ENCODE measurements around the gene TXN.
"Not testable (repeated sequence)": the region's sequence is repeated elsewhere in the genome, so short reads cannot be mapped to it uniquely, and the experiment has no call there.

TXN gene

DNA sequence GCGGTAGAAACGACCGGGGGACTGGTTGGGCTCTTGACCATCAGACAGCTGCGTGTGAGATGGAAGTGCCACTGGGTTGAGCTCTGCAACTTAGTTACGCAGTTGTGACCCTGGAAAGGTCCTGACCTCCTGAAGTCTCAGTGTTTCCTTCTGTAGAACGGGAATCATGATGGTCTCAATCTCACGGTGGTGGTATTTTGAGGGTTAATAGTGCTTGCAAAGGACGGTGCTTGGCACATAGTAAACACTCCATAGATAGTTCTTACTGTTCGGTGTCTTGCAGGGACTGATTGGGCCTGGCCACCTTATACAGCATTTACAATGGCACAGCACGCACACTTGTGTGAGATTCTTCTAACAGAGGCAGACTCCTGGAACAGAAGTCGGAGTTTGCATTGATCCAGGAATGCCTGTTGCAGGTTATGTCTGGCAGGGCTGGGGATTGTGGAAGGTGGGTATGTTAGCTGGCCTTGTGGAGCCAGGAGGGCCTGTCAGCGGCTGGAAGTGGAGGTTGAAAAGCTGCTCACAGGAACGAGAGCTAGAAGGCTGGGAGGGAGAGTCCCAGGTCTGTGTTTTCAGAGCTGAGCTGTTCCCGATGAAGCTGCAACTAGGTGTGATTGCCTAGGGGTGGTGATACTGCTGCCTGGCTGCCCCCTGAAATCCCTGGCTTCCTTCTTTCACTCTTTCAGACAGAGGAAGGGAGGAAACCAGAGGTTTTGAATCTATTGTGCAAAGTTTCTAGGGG is 962 bp upstream of the TXN start:
- no peak for DNase-seq

DNA sequence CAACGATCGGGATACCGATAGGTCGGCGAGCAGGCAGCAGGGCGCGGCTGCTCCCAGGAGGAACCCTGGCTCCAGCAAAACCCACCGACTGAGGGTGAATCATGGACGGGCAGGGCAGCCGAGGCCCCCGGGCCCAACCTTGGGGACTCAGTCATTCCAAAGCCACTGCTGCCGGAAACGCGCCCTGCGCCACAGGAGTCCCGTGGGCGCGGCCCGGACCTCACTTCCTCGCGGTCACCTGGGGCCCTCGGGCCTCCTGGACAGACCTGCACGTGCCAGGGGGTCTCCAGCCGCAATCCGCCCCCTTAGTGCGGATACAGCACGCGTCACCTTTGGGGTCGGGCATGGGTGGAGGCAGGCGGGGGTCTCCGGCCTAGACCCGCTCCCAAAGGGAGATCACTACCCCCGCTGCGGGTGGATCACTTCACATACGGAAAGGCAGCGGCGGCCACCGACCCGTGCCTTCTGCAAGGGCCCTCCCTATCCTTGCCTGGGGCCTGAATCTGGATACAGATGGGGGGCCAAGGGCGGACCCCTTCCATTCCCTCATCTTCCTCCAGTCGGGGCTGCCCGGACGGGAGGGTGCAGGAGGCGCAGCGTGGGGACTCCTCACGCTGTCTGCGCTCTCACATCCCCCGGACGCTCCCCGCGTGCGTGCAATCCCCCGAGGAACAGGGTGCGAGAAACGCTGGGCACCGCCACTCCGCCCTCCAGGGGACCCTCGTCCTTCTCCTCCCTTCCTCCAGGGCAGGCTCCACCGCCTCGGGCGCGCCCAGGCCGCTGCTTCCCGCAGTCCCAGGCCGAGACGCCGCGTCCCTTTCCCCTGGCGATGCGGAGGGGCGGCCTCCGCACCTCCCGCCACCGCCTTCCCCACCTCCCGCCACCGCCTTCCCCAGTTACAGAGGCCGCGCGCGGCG is 586 bp downstream of the TXN start:
- peak; percentile 43 for DNase-seq

DNA sequence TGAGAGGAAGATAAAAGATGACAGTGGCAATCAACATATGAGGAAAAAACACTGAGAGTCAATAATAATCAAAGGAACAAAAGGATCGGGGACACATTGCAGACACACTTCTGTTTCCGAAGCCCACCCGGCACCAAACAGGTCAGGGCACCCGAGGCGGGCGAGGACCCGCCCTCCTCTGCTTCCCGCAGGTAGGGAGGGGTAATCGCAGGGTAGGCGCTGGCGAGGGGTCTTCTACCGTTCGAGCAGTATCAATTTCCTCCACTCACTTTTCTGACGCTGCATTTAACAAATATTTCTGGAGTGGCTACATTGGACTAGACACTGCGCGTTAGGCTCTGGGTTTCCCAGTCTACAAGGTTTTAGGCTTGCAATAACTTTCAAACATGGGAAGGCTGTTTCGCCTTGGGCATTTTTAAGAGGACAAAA is 1.3 kb downstream of the TXN start:
- no peak for DNase-seq

DNA sequence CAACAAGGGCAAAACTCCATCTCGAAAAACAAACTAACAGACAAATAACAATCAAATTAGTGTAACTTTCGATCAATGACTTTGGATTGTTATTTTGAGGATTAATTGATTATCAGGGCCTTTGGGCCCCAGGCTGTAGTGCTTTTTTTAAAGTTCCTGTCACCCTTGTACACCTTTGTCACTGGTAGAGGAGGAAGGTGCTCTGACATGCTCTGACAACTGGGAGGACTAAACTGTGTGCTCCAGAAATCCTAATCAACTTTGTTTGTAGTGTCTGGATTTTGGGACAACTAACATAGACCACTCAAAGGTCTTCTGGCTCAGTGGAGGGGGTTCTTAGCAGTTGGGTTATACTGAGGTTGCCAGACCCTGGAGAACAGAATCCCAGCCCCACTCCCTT is 1.8 kb downstream of the TXN start:
- DNase-seq, result no peak

DNA sequence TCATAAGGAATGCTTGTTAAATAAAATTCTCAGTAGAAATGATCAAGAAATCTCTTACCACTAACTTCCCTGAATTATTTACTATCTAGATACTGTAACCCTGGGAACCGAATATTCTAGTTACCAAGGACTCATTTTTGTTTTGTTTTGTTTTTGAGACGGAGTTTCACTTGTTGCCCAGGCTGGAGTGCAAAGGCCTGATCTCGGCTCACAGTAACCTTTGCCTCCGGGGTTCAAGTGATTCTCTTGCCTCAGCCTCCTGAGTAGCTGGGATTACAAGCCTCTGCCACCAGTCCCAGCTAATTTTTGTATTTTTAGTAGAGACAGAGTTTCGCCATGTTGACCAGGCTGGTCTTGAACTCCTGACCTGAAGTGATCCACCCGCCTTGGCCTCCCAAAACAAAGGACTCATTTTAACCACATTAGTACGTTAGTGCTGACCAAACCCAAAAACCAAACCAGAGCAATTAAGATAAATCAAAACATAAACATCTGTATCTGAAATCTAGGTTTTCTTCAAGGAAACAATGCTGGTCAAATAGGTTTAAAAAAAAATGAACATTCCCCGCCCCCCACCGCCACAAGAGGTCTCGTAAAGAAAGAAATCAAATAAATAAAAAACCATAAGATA is 3.7 kb downstream of the TXN start:
- DNase-seq, result no peak

DNA sequence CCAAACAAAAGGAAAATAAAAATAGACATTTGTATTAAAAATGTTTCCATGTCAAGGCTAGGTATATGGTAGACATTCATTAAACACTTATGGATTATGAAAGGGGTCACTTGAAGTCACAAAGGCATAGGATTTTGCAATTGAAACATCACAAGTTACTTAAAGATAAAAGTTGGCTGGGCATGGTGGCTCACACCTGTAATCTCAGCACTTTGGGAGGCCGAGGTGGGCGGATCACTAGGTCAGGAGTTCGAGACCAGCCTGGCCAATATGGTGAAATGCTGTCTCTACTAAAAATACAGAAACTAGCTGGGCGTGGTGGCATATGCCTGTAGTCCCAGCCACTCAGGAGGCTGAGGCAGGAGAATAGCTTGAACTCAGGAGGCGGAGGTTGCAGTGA is 4.5 kb downstream of the TXN start:
- DNase-seq, result not testable (repeated sequence)

DNA sequence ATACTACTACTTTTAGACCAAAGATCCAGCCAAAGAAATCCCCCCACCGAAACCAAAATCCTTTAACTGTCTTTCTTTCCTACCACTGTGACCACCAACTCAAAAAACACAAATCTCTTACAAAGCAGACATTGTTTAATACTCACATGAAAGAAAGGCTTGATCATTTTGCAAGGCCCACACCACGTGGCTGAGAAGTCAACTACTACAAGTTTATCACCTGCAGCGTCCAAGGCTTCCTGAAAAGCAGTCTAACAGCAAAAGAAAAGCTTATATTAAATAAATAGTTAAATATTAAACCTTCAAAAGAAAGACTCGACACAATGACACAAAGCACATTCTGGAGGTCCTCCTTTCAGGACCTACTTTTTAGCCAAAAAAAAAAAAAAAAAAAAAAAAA is 5.1 kb downstream of the TXN start:
- no peak for DNase-seq

DNA sequence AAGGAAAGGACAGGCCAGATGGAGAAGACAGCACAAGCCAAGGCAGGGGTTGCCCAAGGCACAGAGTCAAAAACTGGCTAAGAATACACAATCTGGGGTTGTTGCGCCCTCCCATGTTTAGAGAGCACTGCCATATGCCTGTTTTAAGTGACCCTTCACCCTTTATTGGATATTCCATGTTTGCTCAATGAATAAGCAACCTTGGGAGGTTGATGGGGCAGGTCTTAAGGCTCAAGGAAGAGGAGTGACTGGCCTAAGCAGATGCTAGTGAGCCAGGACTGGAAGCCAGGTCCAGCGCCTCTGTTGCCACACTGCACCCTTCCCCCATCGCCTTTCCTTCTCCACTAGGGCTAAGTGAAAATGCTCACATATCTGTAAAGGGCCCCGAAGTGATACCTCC is 6.7 kb downstream of the TXN start:
- no peak for DNase-seq

DNA sequence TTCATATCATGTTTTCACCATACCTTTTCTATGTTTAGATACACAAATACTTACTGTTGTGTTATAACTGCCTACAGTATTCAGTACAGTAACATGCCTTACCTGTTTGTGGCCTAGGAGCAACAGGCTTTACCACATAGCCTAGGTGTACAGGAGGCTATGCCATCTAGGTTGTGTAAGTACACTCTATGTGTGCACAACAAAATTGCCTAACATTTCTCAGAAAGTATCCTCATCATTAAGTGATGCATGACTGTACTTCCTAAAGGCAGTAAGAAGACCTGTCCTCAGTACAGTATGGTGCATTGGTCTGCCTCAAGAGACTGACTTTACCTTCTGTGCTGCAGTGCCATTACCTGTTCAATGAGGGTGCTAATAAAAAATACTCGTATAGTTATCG is 7.9 kb downstream of the TXN start:
- DNase-seq, result no peak

DNA sequence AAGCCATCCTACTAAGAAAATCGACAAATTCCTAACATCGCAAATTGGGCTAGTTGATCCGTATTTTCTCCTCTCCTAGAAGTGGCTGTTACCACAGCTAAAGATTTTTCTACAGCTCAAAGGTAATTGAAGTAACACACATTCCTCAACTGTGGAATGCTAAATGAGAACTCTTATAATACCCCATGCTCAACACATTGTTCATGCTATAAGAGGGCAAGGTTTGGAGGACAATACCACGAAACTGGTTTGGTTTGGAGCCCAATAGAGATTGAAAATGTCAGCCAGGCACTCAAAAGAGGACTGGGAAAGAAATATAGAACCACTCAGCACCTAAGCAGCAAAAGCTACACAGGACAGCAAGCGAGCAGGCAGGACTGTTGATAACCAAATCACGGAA is 10.1 kb downstream of the TXN start:
- no peak for DNase-seq

DNA sequence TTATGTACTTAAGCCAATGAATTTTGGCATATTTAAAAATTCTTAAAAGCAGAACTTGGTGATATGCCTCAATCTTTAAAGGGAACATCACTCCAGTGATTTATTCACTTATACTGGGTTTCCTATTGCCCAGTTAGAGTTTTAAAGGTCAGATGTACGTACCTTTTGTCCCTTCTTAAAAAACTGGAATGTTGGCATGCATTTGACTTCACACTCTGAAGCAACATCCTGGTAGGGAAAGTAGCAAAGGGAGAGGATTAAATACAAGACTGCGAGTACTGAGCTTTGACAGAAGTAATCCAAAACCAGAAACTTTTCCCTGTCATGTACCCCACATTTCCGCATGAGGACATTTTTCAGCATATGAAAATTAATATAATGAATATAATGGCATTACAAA is 11.7 kb downstream of the TXN start:
- no peak for DNase-seq

DNA sequence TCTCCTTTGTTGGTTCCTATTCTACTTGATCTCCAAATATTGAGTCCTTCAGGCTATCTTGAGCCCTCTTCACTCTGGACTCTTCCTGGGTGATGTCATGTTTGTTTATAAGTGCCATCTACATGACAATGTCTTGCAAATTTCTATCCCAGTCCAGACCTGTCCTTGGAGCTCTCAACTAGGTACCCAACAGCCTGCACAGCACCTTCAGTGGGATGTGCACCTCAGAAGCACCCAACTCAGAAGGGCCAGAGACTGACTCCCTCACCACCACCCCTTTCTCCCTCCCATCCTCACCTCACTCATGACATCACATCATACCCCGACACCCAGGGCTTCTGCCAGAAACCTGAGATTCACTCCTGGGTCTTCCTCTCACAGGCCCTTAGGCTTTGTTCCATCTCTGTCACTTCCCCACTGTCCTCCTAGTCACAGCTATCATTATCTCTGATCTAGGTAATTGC is 14.4 kb downstream of the TXN start:
- no peak for DNase-seq

DNA sequence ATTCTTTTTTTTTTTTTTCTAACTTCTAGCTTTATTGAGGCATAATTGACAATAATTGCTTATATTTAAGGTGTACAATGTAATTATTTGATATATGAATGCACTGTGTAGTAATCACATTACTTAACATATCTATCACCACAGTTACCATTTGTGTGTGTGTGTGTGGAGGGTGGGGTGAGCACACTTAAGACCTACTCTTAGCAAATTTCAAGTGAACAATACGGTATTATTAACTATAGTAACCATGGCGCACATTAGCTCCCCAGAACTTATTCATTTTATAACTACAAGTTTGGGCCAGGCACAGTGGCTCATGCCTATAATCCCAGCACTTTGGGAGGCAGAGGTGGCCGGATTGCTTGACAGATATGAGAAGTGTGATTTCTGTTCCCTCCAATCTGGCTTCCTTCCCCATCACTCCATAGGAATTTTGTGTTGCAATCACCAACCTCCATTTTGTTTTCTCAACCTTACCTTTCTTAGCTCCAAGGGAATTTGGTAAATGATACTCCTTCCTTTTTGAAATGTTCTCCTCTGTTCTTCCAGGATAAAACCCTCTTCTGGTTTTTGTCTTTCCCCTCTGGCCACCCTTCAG is 14.9 kb downstream of the TXN start:
- DNase-seq, result no peak

DNA sequence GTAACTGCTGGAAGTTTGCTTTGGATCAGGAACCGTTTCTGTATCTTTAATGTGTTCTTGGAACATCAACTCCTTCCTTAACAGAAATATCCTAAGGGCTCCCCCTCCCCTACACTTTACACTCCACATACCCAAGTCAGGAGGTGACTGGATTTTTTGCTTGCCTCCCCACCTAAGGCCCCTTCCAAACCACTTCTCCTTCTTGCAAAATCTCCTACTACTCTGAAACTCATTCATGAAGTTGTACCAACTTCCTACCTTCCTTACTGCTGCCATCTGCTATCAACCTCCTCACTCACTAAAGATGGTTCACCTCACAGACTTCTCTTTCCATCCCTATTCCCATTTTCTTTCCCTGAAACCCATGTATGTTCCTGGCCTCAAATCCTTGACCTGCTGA is 16.1 kb downstream of the TXN start:
- no peak for DNase-seq

DNA sequence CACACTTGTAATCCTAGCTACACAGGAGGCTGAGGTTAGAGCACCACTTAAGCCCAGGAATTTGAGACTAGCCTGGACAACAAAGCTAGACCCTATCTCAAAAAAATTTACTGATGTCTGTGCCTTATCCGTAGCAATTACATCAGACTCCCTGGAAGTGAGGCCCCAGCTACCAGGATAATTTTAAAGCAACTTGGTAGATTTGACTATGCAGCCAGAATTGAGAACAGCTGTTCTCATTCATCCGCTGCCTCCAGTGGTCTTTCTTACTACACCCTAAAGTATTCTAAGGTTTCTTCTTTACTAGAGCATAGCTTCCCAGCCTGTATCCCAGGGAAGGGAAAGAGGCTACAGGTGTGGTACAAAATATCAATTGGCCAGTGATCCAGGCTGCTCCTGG is 28.0 kb downstream of the TXN start:
- no peak for DNase-seq

DNA sequence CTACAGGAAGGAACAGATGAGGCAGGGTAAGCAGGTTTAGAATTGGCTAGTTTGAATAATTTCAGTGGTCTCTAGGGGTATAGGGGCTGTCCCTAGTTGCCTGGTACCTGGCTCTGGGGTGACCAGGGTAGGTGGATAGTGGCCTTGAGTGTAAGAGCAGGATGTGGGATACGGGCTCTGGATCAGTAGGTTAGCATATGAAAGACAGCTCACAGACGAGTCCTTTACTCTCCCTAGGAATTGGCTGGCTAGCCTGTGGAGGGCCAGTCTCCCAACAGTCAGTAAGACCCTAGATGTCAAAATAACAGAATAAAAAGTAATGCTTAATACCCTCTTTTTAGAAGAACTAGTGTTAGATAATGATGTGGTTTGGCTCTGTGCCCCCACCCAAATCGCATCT is 31.7 kb downstream of the TXN start:
- DNase-seq, result no peak

DNA sequence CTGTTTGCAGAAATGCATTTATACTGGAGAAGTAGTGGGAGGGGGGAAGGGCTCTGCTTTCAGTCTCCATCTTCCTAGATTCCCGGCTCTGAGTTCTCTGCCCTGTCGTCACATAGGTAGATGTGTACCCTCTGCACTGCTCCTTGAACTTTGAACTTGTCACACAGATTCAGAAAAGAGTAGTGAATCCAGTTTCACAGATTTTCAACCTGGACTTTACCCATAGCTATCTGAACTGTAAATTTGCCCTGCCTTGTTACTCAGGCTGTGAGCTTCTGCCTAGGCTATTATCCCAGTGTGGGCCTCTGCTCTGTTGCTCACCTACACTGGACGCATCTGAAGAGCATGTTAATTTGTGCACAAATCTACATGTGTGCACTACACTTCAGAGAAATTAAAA is 35.5 kb downstream of the TXN start:
- DNase-seq, result no peak

DNA sequence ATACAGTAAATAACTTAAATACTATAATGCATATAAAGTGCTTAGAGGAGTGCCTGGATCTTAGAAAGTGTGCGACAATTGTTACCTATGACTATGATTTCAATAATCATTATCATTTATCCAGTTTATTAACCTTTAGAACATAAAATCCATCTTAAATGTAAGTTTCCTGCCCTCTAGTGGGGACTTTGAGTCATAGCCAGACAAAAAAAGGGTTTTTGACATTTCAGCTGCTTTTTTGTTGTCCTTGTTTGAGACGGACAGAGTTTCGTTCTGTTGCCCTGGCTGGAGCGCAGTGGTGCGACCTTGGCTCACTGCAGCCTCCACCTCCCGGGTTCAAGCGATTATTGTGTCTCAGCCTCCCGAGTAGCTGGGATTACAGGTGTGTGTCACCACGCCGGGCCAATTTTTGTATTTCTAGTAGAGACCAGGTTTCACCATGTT is 38.6 kb downstream of the TXN start:
- no peak for DNase-seq

DNA sequence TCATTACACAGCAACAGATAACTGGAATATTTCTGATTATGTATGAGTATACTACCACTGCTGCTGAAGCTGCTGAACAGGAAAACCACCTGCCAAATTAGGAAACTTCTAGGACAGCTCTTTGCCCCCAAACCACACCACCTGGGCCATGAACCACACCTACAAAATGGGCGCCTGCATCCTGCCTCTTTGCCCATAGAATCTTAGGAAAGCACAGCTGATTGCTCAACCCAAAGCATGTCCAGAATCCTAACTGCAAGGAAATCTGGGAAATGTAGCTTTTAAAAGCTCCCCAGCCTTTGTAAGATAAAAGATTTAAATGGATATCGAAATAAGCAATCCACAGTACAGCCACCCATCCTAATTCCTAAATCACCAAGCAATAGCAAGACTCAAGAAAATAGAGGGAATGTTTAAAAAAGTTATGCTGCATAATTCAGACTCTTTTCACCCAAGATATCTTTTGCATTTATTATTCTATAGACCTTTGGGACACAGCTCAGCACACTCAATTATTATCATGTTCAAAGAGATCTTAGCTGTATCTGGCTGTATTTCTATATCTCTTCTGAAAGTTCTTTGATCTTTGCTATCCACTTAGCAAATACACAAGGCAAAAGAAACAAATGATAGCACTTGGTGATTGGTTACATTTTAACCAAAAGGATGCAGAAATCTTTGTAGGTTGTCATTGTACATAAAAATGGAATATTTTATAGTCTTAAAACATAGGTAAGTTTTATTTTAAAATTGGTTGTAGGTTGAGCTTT is 41.5 kb downstream of the TXN start:
- no peak for DNase-seq

DNA sequence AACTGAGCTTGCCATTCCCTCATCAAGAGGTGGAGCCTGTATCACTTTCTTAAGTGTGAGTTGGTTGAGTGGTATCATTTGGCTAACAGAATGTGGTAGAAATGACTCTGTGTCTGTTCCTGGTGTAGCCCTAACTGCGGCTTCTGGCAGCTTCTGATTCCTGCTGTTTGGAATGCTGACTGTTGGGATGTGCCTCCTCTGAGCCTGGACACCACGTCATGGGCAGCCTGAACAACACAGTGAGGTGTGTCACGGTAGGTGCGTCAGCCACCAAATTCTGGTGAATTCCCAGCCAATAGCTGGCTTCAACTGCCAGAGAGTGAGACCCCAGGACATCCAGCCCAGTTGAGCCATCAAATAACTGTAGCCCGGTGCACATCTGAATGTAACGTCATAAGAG is 42.2 kb downstream of the TXN start:
- DNase-seq, result no peak

DNA sequence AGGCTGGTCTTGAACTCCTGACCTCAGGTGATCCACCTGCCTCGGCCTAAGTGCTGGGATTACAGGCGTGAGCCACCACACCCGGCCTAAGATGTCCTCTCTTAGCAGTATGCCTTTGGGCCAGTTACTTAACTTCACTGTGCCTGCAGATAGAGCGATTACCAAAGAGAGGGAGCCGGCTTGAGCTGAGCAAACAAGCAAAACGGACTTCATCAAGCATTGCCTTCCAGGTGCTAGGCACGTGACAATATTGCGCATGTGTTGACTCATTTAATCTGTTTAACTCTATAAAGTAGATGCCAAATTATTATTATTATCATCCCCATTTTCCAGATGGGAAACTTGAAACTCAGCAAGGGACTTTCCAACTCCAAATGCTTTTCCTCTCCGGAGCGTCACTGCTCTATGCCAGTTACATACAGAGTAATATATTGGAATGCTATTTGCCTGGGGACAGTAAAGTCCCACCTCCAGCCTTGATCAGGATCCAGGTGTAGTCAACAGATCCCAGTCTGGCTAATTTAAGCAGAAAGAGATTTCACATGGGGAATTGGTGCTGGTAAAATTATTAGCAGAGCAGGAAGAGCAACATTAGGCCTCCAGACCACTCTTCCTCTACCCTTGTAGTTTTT is 42.8 kb downstream of the TXN start:
- DNase-seq, result no peak

DNA sequence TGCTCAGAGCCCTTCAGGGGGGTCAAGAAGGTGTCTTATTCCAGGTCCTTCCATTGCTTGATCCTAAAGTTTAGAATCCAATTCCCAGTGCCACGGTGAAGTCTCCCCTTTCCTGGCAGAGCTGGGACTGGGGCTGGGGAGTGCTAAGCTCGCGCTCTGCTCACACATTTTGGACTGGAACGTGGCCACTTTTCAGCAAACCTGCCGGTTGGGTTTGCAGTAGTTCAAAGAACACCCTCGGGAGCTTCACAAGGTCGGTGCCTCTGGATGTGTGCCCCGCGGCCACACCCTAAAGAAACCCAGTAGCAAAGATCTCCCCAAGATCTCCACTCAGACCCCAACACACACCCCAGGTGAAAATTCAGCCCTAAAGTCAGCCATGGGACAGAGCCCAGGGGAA is 48.3 kb downstream of the TXN start, which contains the start of gene C9orf152:
TSS of gene C9orf152 (minus strand) at position 129 of the 400 bp plus-strand sequence. CDS start 580 bp downstream, outside the sequence.
- no peak for DNase-seq
